ENCODE measurements around the gene SLC43A1. TPM values are rescaled to one million over a fixed set of nuclear protein-coding genes. Genes with fewer than 3 reads are reported as not detected.

Gene SLC43A1
- total RNA-seq, 1 donor from 2014 or later = 16.9 TPM

- DNase-seq (ENCODE audit: low read depth in 2 of 2) = no peak
These were observed 35.6 kb downstream of the SLC43A1 start for GRCh38 chr11:57479911-57480310.

DNA sequence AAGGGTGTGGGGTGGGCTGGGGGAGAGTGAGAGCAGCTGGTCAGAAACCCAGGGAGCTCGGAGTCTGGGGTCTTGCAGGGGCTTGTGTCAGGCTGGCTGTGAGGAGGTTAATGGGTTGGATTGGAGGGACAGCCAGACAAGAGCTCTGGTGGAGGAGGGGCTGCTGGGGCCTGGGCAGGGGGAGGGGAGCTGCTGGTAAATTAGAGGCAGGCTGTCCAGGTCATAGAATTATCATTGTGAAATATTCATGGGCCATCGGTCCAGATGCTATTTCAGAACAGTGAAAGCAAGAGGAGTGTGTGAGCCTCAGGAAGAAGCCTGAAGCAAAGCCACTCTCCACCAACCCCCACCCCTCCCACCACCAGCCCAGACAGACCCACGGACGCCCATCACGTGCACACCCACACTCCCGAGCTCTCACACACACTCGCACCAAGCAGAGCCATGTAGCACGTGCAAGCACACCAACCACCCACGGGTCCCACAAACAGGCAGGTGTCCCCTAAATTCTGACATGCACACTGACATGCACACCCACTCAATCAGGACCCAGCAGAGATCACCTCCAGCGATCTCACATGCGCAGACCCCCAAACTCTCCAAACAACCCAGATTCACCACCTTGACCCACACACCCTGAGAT, 36.4 kb downstream of the SLC43A1 start:
- no peak for DNase-seq (ENCODE audit: low read depth in 2 of 2)

DNA sequence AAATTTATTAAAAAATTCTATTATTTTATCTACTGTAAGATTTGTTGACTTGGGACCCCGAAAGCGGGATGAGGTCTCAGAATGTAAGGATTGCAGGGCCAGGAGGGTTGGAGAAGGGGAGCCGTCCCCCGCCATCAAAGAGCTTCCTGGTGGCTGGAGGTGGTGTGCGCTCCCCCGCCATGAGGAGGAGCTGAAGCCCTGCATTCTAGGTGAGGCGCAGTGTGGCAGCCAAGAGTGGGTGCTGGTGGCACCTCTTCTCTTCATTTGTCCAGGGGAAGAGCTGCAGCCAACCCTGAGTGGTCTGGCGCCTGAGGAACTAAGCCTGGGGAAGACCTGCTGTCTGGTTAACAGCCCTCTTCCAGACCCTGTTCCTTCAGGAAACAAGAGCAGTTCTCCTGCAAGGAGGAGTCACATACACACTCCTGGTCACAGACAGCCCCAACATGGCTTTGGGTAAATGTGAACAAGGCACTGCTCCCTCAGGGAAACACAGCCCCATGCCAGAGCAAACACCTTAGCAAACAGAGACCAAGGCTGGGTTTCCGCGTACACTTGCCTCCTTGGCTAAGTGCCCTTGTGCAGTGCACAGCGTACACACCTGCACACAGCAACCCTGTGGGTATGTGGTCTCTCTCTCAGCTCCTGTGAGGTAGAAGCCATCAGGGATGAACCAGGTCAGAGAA, 37.9 kb downstream of the SLC43A1 start:
- DNase-seq (ENCODE audit: low read depth in 2 of 2) = no peak

GRCh38 chr11:57476757-57477506, 38.6 kb downstream of the SLC43A1 start:
- DNase-seq (ENCODE audit: low read depth in 2 of 2) = peak; percentile 38 to 47

DNA sequence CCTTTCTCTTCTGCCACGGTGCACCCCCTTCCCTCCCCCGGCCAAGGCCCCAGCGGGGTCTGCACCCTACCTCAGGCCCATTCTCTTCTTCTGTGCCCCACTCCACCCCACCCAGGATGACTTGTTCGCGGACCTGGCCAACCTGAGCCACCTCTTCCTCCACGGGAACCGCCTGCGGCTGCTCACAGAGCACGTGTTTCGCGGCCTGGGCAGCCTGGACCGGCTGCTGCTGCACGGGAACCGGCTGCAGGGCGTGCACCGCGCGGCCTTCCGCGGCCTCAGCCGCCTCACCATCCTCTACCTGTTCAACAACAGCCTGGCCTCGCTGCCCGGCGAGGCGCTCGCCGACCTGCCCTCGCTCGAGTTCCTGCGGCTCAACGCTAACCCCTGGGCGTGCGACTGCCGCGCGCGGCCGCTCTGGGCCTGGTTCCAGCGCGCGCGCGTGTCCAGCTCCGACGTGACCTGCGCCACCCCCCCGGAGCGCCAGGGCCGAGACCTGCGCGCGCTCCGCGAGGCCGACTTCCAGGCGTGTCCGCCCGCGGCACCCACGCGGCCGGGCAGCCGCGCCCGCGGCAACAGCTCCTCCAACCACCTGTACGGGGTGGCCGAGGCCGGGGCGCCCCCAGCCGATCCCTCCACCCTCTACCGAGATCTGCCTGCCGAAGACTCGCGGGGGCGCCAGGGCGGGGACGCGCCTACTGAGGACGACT, 39.3 kb downstream of the SLC43A1 start:
- peak; percentile 24 to 50 for DNase-seq (ENCODE audit: low read depth in 2 of 2)

- DNase-seq (ENCODE audit: low read depth in 2 of 2) = no peak
These were observed 39.8 kb downstream of the SLC43A1 start for GRCh38 chr11:57475671-57476046.

- peak in 1 of 2 donors; percentile 68 for DNase-seq (ENCODE audit: low read depth in 2 of 2)
These were observed 40.3 kb downstream of the SLC43A1 start for GRCh38 chr11:57475191-57475590.

- DNase-seq (ENCODE audit: low read depth in 2 of 2) = no peak
These were observed 40.7 kb downstream of the SLC43A1 start for GRCh38 chr11:57474803-57475115.

DNA sequence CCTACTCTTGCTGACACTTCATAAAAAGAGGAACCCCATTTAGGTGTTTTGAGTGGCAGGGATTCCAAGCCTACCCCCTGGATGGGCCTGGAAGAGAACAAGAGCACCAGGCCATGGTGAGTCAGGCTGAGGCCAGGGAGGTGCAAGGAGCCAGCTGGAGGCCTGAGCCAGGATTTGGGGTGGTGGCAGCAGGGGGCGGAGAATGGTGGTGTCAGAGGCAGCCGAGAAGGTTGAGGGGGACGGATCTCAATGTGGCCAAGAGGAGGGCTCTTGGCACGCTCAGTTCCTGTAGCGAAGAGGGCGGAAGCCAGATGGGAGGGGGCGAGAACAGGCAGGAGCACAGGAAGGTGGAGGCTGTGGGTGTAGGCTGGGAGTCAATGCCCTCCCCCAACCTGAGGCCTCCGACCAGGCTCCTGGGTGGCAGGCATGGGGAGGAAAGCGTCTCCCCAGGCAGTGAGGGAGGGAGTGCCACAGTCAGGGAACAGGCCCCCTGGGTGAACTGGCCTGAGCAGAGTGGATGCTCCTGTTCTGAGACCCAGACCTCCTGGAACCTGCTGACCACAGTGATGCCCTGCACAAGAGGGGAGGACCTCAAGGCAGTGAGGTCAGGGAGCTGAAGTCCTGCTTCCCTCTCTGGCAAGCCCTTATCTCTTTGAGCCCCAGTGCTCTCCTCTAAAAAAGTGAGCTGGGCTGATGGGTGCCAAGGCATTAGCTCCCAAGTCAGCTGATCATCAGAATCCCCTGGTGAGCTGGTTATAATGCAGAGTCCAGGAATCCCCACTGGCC, 41.3 kb downstream of the SLC43A1 start:
- DNase-seq (ENCODE audit: low read depth in 2 of 2) = no peak

DNA sequence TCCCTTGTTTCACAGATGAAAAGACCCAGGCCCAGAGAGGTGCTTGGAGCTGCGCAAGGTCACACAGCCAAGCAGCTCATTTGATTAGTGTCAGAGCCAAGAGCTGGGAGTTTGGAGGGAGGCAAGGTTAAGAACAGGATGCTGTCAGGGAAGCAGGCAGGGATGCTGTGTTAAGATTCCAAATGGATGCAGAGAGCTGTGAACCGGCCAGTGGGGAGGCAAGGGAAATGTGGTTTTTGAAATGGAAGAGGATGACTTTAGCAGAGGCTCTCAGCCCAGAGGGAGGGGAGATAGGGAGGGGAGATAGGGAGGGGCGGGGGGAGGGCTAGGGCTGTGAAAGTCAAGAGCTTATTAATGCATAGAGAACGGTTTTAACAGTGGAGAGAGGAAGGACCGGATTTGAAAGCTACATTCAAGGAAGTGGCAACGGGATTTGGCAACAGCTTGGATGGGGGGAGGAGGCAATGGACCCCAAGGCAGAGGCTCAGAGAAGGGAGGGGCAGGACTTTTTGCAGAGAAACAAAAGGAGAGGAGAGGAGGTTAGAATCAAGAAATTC, 42.1 kb downstream of the SLC43A1 start:
- no peak for DNase-seq (ENCODE audit: low read depth in 2 of 2)

DNA sequence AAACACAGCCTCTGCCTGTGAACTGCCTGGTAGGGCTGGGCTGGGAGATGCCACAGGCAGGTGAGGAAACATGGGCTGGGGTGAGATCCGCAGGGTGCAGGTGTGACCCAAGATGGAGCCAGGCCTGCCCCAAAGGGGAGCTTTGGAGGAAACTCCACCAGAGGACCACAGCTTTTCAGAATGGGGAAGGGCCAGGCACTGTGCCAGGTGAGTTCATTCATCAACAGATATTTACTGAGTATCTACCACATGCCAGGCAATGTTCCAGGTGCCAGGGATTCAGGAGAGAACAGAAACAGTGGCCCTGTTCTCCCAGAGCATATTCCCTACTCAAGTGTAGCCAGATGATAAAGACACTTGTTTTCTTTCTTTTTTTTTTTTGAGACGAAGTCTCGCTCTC, 44.0 kb downstream of the SLC43A1 start:
- DNase-seq (ENCODE audit: low read depth in 2 of 2) = no peak

DNA sequence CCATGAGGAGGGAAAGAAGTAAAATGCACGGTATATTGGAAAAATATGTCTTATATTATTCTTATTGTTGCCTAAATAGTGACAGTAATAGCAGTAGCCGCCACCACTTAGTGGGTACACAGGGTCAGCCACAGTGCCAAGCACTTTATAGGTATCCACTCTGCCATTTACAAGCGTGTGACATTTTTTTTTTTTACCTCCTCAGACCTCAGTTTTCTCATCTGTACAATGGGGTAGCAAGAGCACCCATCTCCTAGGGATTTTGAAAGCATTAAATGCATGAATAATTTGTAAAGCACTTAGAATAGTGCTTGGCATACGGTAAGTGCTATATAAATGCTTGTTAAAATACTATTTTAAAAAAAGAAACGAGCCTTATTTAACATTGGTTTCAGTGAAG, 46.2 kb downstream of the SLC43A1 start:
- DNase-seq (ENCODE audit: low read depth in 2 of 2) = no peak

GRCh38 chr11:57468276-57468675, 47.2 kb downstream of the SLC43A1 start:
- DNase-seq (ENCODE audit: low read depth in 2 of 2) = no peak

DNA sequence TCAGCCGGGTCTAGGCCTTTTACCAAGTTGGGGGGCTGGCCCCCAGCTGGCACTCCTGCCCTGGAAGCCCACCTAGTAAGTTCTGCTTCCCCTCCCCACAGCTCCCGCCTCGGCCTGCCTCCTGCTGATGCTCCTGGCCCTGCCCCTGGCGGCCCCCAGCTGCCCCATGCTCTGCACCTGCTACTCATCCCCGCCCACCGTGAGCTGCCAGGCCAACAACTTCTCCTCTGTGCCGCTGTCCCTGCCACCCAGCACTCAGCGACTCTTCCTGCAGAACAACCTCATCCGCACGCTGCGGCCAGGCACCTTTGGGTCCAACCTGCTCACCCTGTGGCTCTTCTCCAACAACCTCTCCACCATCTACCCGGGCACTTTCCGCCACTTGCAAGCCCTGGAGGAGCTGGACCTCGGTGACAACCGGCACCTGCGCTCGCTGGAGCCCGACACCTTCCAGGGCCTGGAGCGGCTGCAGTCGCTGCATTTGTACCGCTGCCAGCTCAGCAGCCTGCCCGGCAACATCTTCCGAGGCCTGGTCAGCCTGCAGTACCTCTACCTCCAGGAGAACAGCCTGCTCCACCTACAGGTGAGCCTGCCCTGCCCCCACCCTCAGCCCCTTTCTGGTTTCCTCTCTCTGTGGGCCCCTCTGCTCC, 47.9 kb downstream of the SLC43A1 start:
- DNase-seq (ENCODE audit: low read depth in 2 of 2) = no peak

DNA sequence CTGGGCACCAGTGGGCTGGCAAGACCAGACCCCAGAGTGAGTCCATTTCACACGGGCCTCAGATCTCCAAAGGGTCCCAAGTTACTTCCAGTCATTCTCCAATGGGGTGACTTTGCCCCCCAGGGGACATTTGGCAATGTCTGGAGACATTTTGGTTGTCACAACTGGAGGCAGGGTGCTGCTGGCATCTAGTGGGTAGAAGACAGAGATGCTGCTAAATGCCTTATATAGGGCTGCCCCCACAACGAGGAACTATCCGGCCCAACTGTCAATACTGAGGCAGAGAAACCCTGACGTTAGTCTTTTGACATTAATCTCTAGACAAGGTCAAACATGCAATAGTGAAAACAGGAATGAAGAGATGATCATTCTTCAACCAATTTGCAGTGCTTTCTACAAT, 48.8 kb downstream of the SLC43A1 start:
- no peak for DNase-seq (ENCODE audit: low read depth in 2 of 2)

DNA sequence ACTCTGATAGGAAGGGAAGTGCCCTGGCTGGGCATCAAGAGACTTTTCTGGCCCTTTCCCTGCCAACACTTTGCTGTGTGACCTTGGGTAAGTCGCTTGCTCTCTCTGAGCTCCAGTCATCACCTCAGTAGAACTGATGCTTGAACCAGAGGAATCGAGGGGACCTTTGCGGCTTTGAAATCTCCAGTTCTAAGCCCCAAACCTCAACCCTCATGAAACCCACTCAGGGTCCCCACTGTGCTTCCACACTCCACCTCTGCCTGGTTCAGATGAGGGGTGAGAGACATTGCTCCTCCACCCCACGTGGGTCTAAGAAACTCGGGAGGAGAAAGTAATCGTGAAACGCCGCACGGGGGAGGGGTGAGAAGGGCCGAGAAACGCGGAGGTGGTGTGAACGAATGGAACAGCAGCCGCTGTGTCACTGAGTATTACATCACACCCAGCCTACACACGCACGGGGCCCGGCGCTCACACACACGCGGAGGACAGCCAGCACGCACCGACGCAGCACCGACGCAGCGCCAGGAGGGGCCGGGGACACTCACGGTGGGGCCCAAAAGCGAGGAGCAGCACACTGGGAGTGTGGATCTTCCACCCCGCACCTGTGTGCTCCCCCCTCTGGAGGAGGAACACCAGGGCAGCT, 50.8 kb downstream of the SLC43A1 start:
- no peak for DNase-seq (ENCODE audit: low read depth in 2 of 2)

GRCh38 chr11:57463671-57464538, 51.6 kb downstream of the SLC43A1 start:
- DNase-seq (ENCODE audit: low read depth in 2 of 2) = no peak

- DNase-seq (ENCODE audit: low read depth in 2 of 2) = no peak
These were observed 52.9 kb downstream of the SLC43A1 start for GRCh38 chr11:57462597-57462996.

DNA sequence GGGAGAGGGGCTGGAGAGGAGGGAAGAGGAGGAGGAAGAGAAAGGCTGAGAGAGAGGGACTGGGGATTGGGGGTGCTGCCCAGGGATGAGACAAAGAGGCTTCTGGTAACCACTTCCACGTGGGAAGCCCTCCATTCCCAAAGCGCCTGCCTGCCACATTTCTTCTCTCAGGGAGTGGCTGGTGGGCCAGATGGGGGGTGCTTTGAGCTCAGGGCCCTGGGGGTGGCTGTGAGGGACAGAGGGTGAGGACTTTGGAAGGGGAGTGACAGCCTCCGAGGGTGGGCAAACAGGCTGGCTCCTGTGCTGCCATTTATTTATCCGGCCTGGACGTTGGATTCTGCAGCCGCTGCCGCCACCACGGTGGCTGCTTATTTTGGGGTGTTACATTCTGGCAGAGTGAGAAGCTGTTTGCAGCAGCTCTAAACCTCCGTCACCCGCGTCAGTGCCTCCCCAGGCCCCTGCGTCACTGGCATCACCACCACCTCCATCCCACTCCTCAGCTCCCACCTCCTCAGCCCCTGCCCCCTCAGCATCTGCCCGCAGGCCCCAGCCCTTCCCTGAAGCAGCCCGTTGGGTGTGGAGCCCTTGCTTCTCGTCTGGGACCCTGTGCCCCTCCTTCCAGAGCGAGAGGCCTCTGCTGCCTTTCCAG, 53.5 kb downstream of the SLC43A1 start:
- no peak for DNase-seq (ENCODE audit: low read depth in 2 of 2)

All from lung microvascular endothelial cell (primary cell).